Endometrial microvascular endothelial cells (primary cell): Measurements from ENCODE around the gene PAK4. TPM values are rescaled to one million over a fixed set of nuclear protein-coding genes. Genes with fewer than 3 reads are reported as not detected.
"Not testable (repeated sequence)": the region's sequence is repeated elsewhere in the genome, so short reads cannot be mapped to it uniquely, and the experiment has no call there.

Experiments used
- in situ Hi-C: cut with HindIII; loops from 2 replicates; pipeline ENCODE4 v1.10.0; 2017; ENCODE audit warnings: low sequenced_read_pairs, low pct_unique_long_range_greater_than_20kb; ENCODE audit errors: inconsistent ontology term
- total RNA-seq: library from RNA; depleted of rRNA; stranded (reverse); fragments of >200 nt; gene quantifications from one replicate; pipeline ENCODE4 v1.2.3, GENCODE V29; 2015; ENCODE audit errors: inconsistent ontology term

Gene PAK4
- total RNA-seq, 1 donor from 2014 or later = 17.9 TPM

GRCh38 chr19:39098365-39099269 lies 27.0 kb upstream of the PAK4 start:
- in situ Hi-C loops = no loop called here

- in situ Hi-C loops = no loop called here
Observed at GRCh38 chr19:39099341-39099740, 26.2 kb upstream of the PAK4 start.

GRCh38 chr19:39100500-39101166 lies 25.0 kb upstream of the PAK4 start:
- in situ Hi-C loops = no loop called here

GRCh38 chr19:39103151-39103550 lies 22.4 kb upstream of the PAK4 start:
- in situ Hi-C loops = no loop called here

GRCh38 chr19:39104186-39104596 lies 21.4 kb upstream of the PAK4 start:
- in situ Hi-C loops = no loop called here

GRCh38 chr19:39106194-39106593 lies 19.4 kb upstream of the PAK4 start:
- in situ Hi-C loops = no loop called here

GRCh38 chr19:39109641-39110040 lies 15.9 kb upstream of the PAK4 start:
- in situ Hi-C loops = no loop called here

GRCh38 chr19:39110263-39110967 lies 15.2 kb upstream of the PAK4 start:
- in situ Hi-C loops = no loop called here

- in situ Hi-C loops = no loop called here
Observed at GRCh38 chr19:39111593-39112199, 13.9 kb upstream of the PAK4 start.

GRCh38 chr19:39112338-39112890 lies 13.2 kb upstream of the PAK4 start:
- in situ Hi-C loops = no loop called here

GRCh38 chr19:39113199-39113598 lies 12.4 kb upstream of the PAK4 start:
- in situ Hi-C loops = no loop called here

GRCh38 chr19:39115105-39115847 lies 10.3 kb upstream of the PAK4 start:
- in situ Hi-C loops = no loop called here

- in situ Hi-C loops = not testable (repeated sequence)
Observed at GRCh38 chr19:39117023-39117422, 8.6 kb upstream of the PAK4 start.

GRCh38 chr19:39119830-39120229 lies 5.8 kb upstream of the PAK4 start:
- in situ Hi-C loops = no loop called here

GRCh38 chr19:39122934-39123731 lies 2.5 kb upstream of the PAK4 start:
- in situ Hi-C loops = no loop called here

- in situ Hi-C loops = no loop called here
Observed at GRCh38 chr19:39124136-39124764, 1.3 kb upstream of the PAK4 start.

- in situ Hi-C loops = no loop called here
Observed at GRCh38 chr19:39125199-39125553, 410 bp upstream of the PAK4 start.
